Colonic mucosa (tissue), 4 donors: ENCODE data around the gene LMCD1. TPM values are rescaled to one million over a fixed set of nuclear protein-coding genes. Genes with fewer than 3 reads are reported as not detected.

Source experiments
- DNase-seq: peaks from one replicate; pipeline ENCODE4 v3.0.0-alpha.2; 2020
- H3K27ac ChIP-seq: fragments of 200-600 bp; one replicate; pipeline ENCODE4 v1.8.0; 2021
- H3K27me3 ChIP-seq: fragments of 200-600 bp; one replicate; pipeline ENCODE4 v1.8.0; 2021
- H3K36me3 ChIP-seq: fragments of 200-600 bp; one replicate; pipeline ENCODE4 v1.8.0; 2021
- H3K4me1 ChIP-seq: fragments of 200-600 bp; one replicate; pipeline ENCODE4 v1.8.0; 2021; ENCODE audit warnings: mild to moderate bottlenecking
- H3K4me3 ChIP-seq: fragments of 200-600 bp; one replicate; pipeline ENCODE4 v1.8.0; 2021
- H3K9ac ChIP-seq, 2 donors: one replicate each; pipeline ENCODE4 v1.7.0; 2013; ENCODE audit warnings: control low read depth in 2 of 2, low read depth in 2 of 2, low read length in 2 of 2
- H3K9me3 ChIP-seq: fragments of 200-600 bp; one replicate; pipeline ENCODE4 v1.8.0; 2021
- CTCF ChIP-seq: fragments of 200-600 bp; IDR thresholded peaks from one replicate; pipeline ENCODE4 v1.8.0; 2022; ENCODE audit warnings: antibody characterized with exemption, mild to moderate bottlenecking
- intact Hi-C: fragments of 100-400 bp; cut with DNase I; formaldehyde crosslinking; loops from one replicate; pipeline ENCODE4 v1.14.1; 2022
- total RNA-seq, 2 donors: library from RNA; stranded (reverse); fragmentation: NEBNext Ultra II Directional in 1 of 2; extraction: Animal tissue kit (Norgen Biotek cat#: 25700) in 1 of 2; gene quantifications; one replicate each; pipeline ENCODE4 v1.2.1, GENCODE V29; 2021
- donor health status: healthy.
- donor health status: DM: no; HTN: no; CAD: no.
- donor health status: DM: no; HTN: no; CAD: no.

The LMCD1 gene
- total RNA-seq, 2 donors from 2014 or later, result 5.5 to 7.6 TPM

- intact Hi-C loops, result no loop called here
- no peak overlapping the region for H3K27ac ChIP-seq
Observed at GRCh38 chr3:8559351-8559750, 57.7 kb downstream of the LMCD1 start.

GRCh38 chr3:8560366-8561007, 58.9 kb downstream of the LMCD1 start:
- Histone ChIP-seq H3K4me3 (no peak overlapping the region), H3K27ac (no peak overlapping the region), H3K9me3 (no peaks in the 10 kb centered on the region), H3K27me3 (no peaks in the 10 kb centered on the region), H3K36me3 (no peaks in the 10 kb centered on the region), H3K9ac (no peak overlapping the region), H3K4me1 (no peaks in the 10 kb centered on the region)
- no peak for DNase-seq
- no peak for TF ChIP-seq CTCF
- intact Hi-C loops, result no loop called here

More at GRCh38 chr3:8559351-8559750, 57.7 kb downstream of the LMCD1 start:
- no peaks in the 10 kb centered on the region for H3K36me3 ChIP-seq
- no peak overlapping the region for H3K4me3 ChIP-seq
- no peaks in the 10 kb centered on the region for H3K9me3 ChIP-seq
- no peak for DNase-seq
- no peak for TF ChIP-seq CTCF
- H3K27me3 ChIP-seq, result no peaks in the 10 kb centered on the region
- H3K4me1 ChIP-seq, result no peaks in the 10 kb centered on the region
- H3K9ac ChIP-seq, result no peak overlapping the region

GRCh38 chr3:8561370-8561769, 59.7 kb downstream of the LMCD1 start:
- Histone ChIP-seq H3K9me3 (no peaks in the 10 kb centered on the region), H3K27me3 (no peaks in the 10 kb centered on the region), H3K27ac (no peak overlapping the region), H3K36me3 (no peaks in the 10 kb centered on the region), H3K4me3 (no peak overlapping the region), H3K4me1 (no peaks in the 10 kb centered on the region), H3K9ac (no peak overlapping the region)
- TF ChIP-seq CTCF, result no peak
- intact Hi-C loops, result no loop called here
- DNase-seq, result no peak

GRCh38 chr3:8562081-8562595, 60.5 kb downstream of the LMCD1 start:
- TF ChIP-seq CTCF, result no peak
- intact Hi-C loops, result no loop called here
- DNase-seq, result no peak
- Histone ChIP-seq H3K27ac (no peak overlapping the region), H3K27me3 (no peaks in the 10 kb centered on the region), H3K36me3 (no peaks in the 10 kb centered on the region), H3K4me3 (no peak overlapping the region), H3K9ac (no peak overlapping the region), H3K4me1 (no peaks in the 10 kb centered on the region), H3K9me3 (no peaks in the 10 kb centered on the region)

- no peaks in the 10 kb centered on the region for H3K9me3 ChIP-seq
- H3K27ac ChIP-seq, result no peak overlapping the region
- H3K9ac ChIP-seq, result no peak overlapping the region
- no peak for TF ChIP-seq CTCF
- intact Hi-C loops, result no loop called here
- H3K27me3 ChIP-seq, result no peaks in the 10 kb centered on the region
- H3K36me3 ChIP-seq, result no peaks in the 10 kb centered on the region
- H3K4me3 ChIP-seq, result no peak overlapping the region
- no peak for DNase-seq
- H3K4me1 ChIP-seq, result no peaks in the 10 kb centered on the region
Observed at GRCh38 chr3:8563146-8563545, 61.5 kb downstream of the LMCD1 start.
